ENCODE results near the gene HIBADH.
"Not testable (repeated sequence)": the region's sequence is repeated elsewhere in the genome, so short reads cannot be mapped to it uniquely, and the experiment has no call there.

The HIBADH gene

DNA sequence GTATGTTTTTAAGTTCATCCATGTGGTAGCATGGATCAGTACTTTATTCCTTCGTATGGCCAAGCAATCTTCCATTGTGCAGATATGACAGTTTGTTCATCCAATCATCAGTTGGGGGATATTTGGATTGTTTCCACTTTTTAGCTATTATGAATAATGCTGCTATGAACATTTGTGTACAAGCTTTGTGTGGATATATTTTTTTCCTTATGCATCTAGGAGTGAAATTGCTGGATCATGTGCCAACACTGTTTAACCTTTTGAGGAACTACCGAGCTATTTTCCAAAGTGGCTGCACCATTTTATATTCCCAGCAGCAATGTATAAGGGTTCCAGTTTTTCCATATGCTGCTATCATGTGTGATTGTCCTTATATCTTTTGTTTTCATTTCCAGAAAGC, 140.1 kb downstream of the HIBADH start:
- H2AFZ ChIP-seq (ENCODE audit: low read length, unreplicated experiment): no peak overlapping the region
- no peaks in the 10 kb centered on the region for H3K4me1 ChIP-seq (ENCODE audit: control insufficient read depth, insufficient read depth, low read length, unreplicated experiment)
- no peak overlapping the region for H3K4me3 ChIP-seq (ENCODE audit: low read depth, low read length)
- H3K79me2 ChIP-seq (ENCODE audit: control insufficient read depth, insufficient read depth, low read length, unreplicated experiment): no peaks in the 10 kb centered on the region
- H3K27me3 ChIP-seq (ENCODE audit: insufficient read depth, low read length): no peaks in the 10 kb centered on the region
- H3K27ac ChIP-seq (ENCODE audit: low read depth, low read length): no peak overlapping the region
- H3K36me3 ChIP-seq (ENCODE audit: insufficient read depth, low read length): peaks cover 14% of the 10 kb centered on the region

DNA sequence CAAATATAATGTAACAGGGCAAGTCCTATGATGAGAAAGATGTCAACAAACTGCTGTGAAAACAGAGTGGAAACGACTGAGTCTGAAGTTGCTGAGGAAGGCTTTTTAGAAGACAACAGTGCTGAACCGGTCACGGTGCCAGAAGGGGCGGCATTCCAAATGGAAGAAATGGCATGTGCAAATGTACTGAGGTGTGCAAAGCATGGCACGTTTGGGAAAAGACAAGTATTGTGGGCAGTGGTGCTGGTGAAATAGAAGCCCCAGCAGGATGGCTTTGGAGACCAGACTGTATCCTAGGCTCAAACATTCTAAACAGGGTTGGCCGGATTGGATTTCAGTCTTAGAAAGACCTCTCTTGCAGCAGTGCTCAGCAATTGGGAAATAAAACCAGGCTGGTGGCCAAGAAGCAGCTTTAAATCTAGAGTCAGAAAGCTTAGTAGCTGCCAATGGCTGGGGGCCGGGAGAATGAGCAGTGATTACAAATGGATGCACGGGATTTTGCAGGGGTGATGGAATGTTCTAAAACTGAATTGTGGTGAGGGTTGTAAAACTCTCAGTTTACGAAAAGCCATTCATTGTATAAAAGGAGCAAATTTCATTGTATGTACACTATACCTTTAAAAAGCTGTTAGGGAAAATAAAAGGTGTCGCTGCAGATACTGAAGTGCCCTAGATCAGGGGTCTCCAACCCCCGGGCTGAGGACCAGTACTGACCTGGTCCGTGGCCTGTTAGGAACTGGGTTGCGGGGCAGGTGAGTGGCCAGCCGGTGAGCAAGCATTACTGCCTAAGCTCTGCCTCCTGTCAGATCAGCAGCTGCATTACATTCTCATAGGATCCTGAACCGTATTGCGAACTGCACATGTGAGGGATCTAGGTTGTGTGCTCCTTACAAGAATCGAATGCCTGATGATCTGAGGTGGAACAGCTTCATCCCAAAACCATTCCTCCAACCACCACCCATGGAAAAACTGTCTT, 141.6 kb downstream of the HIBADH start:
- Histone ChIP-seq H3K36me3 (ENCODE audit: insufficient read depth, low read length) (peaks cover 14% of the 10 kb centered on the region), H3K27me3 (ENCODE audit: insufficient read depth, low read length) (no peaks in the 10 kb centered on the region), H3K27ac (ENCODE audit: low read depth, low read length) (no peak overlapping the region), H3K4me1 (ENCODE audit: control insufficient read depth, insufficient read depth, low read length, unreplicated experiment) (no peaks in the 10 kb centered on the region), H3K79me2 (ENCODE audit: control insufficient read depth, insufficient read depth, low read length, unreplicated experiment) (no peaks in the 10 kb centered on the region), H2AFZ (ENCODE audit: low read length, unreplicated experiment) (no peak overlapping the region), H3K4me3 (ENCODE audit: low read depth, low read length) (no peak overlapping the region)

DNA sequence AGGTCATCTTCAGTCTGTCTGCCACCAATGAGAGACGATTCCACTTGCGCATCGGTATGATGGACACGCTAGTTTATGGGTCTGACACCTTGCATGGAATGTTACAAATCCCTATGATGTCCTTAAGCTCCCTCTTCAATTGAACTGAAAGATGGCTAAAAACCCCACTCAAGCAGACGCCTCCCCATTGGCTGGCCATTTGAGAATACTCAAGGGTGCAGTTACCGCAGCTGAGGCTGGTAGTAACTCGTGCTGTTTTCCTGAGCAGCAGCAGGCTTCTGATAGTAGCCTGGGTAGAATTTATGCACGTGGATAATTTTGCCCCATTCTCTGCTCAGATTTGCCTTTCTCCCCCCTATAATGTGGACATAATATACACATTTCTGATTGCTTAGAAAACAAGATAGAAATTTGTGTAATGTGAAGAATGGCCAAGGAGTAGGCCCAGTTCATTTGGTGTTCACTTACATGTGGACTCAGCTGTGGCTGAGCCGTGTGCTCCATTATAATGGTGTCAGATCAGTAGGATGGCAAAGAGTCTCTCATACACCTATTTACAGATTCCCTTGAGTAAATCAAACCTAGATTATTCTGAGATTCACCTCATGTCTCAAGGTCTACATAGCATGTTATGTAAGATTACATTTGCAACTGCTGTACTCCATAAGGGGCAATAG, 142.8 kb downstream of the HIBADH start:
- no peak overlapping the region for H3K4me3 ChIP-seq (ENCODE audit: low read depth, low read length)
- H2AFZ ChIP-seq (ENCODE audit: low read length, unreplicated experiment): no peak overlapping the region
- H3K27ac ChIP-seq (ENCODE audit: low read depth, low read length): no peak overlapping the region
- H3K27me3 ChIP-seq (ENCODE audit: insufficient read depth, low read length): no peaks in the 10 kb centered on the region
- no peaks in the 10 kb centered on the region for H3K79me2 ChIP-seq (ENCODE audit: control insufficient read depth, insufficient read depth, low read length, unreplicated experiment)
- H3K4me1 ChIP-seq (ENCODE audit: control insufficient read depth, insufficient read depth, low read length, unreplicated experiment): no peaks in the 10 kb centered on the region
- 0 out of 2 replicates have a peak, but pooled peaks cover 6% of the 10 kb centered on the region for H3K36me3 ChIP-seq (ENCODE audit: insufficient read depth, low read length)

DNA sequence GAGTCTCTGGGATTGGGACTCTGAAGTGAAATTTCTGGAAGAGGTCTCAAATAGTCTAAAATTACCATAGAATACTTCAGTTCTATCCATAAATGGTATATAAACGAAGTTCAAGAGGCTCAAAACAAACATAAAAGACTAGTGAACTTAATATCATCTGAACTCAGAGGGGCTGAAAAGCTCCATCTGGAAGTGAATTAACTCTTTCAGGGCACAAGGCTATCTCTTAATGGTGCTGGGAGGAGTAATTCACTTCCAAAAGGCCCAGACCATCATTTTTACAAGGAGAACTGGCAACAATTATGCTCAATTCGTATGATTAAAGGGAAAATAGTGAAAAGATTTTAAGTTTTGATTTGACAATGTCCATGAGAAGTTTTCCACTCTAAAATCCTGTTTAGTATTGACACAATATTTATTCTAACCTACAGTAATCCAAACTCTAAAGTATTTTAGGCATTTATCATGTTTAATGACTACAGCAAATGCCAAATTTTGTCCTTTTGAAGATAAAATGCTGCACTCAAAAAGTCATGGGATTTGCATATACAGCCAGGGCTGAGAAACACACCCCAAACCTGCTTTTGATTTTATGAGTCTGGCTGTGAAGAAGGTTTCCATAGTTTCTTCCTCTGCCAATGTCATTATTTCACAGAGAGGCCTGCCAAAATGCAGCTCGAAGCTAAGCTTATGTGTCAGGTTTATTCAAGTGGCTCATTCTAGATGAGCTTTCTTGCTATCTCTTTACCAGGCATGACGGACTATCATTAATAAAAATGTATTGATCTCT, 143.9 kb downstream of the HIBADH start:
- H3K27me3 ChIP-seq (ENCODE audit: insufficient read depth, low read length): no peaks in the 10 kb centered on the region
- H3K27ac ChIP-seq (ENCODE audit: low read depth, low read length): no peak overlapping the region
- H2AFZ ChIP-seq (ENCODE audit: low read length, unreplicated experiment): no peak overlapping the region
- no peaks in the 10 kb centered on the region for H3K36me3 ChIP-seq (ENCODE audit: insufficient read depth, low read length)
- H3K4me3 ChIP-seq (ENCODE audit: low read depth, low read length): no peak overlapping the region
- H3K4me1 ChIP-seq (ENCODE audit: control insufficient read depth, insufficient read depth, low read length, unreplicated experiment): no peaks in the 10 kb centered on the region
- H3K79me2 ChIP-seq (ENCODE audit: control insufficient read depth, insufficient read depth, low read length, unreplicated experiment): no peaks in the 10 kb centered on the region

DNA sequence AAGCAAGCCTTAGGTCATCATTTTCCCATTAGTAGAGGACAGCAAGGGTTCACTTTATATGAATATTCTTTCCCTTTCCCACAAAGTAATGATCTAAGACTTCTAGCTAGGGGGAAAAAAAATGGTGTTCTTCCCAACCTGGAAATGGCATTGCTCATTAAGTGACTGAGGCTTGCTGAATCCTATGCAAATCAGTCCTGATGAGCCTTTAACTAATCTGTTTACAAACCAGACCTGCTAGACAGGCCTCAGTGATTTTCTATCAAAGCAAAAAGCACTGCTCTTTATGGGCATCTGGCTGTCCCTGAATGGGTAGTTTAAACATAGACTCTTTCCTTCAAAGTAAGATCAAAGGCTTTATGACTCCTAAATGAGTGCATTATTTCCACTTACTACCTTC, 146.3 kb downstream of the HIBADH start:
- no peaks in the 10 kb centered on the region for H3K36me3 ChIP-seq (ENCODE audit: insufficient read depth, low read length)
- no peak overlapping the region for H3K27ac ChIP-seq (ENCODE audit: low read depth, low read length)
- H2AFZ ChIP-seq (ENCODE audit: low read length, unreplicated experiment): no peak overlapping the region
- H3K79me2 ChIP-seq (ENCODE audit: control insufficient read depth, insufficient read depth, low read length, unreplicated experiment): no peaks in the 10 kb centered on the region
- H3K4me1 ChIP-seq (ENCODE audit: control insufficient read depth, insufficient read depth, low read length, unreplicated experiment): no peaks in the 10 kb centered on the region
- no peak overlapping the region for H3K4me3 ChIP-seq (ENCODE audit: low read depth, low read length)
- no peaks in the 10 kb centered on the region for H3K27me3 ChIP-seq (ENCODE audit: insufficient read depth, low read length)

DNA sequence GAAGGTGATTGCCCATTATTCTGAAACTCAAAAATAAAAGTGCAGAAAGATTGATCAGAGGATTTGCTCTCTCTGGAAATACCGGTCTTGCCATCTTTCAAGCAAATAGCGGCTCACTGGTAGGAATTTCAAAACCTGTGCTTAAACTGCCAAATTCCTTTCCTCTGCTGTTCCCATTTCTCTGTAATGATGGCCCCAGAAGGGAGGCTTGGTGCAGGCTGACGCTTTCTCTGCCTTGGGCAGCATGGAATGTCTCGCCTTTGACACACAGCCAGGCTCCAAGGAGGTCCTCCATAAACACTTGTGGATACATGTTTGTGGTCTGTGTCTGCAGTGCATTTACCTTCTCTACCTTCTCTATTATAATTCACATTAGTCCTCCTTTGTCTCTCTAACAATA, 146.8 kb downstream of the HIBADH start:
- H3K4me1 ChIP-seq (ENCODE audit: control insufficient read depth, insufficient read depth, low read length, unreplicated experiment): no peaks in the 10 kb centered on the region
- H2AFZ ChIP-seq (ENCODE audit: low read length, unreplicated experiment): no peak overlapping the region
- no peaks in the 10 kb centered on the region for H3K79me2 ChIP-seq (ENCODE audit: control insufficient read depth, insufficient read depth, low read length, unreplicated experiment)
- H3K27me3 ChIP-seq (ENCODE audit: insufficient read depth, low read length): no peaks in the 10 kb centered on the region
- no peak overlapping the region for H3K27ac ChIP-seq (ENCODE audit: low read depth, low read length)
- H3K36me3 ChIP-seq (ENCODE audit: insufficient read depth, low read length): no peaks in the 10 kb centered on the region
- no peak overlapping the region for H3K4me3 ChIP-seq (ENCODE audit: low read depth, low read length)

DNA sequence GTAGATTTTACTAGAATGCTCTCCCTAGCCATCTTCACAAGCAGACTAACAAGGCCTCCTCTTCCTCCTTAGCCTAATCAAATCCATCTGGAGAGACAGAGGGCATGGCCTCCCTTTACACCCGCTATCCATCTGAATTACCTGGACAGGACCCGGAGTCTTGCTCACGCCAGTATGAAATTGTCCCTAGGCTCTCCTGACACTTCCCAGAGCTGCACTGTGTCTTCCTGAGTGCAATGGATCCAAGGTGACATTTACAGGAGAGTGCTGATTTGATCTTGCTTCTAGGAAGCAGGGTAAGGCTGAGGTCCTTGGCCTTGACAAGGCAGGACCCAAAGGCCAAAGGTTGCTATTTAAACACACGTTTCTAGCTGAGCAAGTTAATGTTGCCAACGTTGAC, 147.8 kb downstream of the HIBADH start:
- Histone ChIP-seq H3K4me1 (ENCODE audit: control insufficient read depth, insufficient read depth, low read length, unreplicated experiment) (no peaks in the 10 kb centered on the region), H3K27me3 (ENCODE audit: insufficient read depth, low read length) (no peaks in the 10 kb centered on the region), H2AFZ (ENCODE audit: low read length, unreplicated experiment) (no peak overlapping the region), H3K27ac (ENCODE audit: low read depth, low read length) (no peak overlapping the region), H3K79me2 (ENCODE audit: control insufficient read depth, insufficient read depth, low read length, unreplicated experiment) (no peaks in the 10 kb centered on the region), H3K36me3 (ENCODE audit: insufficient read depth, low read length) (no peaks in the 10 kb centered on the region), H3K4me3 (ENCODE audit: low read depth, low read length) (no peak overlapping the region)

DNA sequence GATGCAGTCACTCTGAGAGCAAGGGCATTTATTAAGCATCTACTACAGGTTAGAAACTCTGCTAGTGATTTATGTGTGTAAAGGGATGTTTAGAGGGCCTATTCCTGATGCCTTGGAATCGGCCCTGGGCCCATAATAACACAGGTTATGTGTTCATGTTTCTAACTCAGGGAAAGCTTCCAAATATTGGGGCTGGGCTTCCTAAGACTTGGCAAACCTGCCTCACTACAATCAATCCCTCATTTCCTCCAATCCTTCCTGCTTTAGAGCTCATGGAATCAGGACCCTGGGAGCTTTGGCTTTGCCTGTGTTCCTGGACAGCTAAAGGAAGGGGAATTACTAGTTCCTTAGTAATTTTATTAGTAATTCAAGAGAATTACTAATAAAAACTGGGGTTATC, 148.8 kb downstream of the HIBADH start:
- H3K36me3 ChIP-seq (ENCODE audit: insufficient read depth, low read length): no peaks in the 10 kb centered on the region
- no peaks in the 10 kb centered on the region for H3K79me2 ChIP-seq (ENCODE audit: control insufficient read depth, insufficient read depth, low read length, unreplicated experiment)
- H3K4me3 ChIP-seq (ENCODE audit: low read depth, low read length): no peak overlapping the region
- H3K4me1 ChIP-seq (ENCODE audit: control insufficient read depth, insufficient read depth, low read length, unreplicated experiment): no peaks in the 10 kb centered on the region
- H3K27me3 ChIP-seq (ENCODE audit: insufficient read depth, low read length): no peaks in the 10 kb centered on the region
- no peak overlapping the region for H2AFZ ChIP-seq (ENCODE audit: low read length, unreplicated experiment)
- H3K27ac ChIP-seq (ENCODE audit: low read depth, low read length): no peak overlapping the region

DNA sequence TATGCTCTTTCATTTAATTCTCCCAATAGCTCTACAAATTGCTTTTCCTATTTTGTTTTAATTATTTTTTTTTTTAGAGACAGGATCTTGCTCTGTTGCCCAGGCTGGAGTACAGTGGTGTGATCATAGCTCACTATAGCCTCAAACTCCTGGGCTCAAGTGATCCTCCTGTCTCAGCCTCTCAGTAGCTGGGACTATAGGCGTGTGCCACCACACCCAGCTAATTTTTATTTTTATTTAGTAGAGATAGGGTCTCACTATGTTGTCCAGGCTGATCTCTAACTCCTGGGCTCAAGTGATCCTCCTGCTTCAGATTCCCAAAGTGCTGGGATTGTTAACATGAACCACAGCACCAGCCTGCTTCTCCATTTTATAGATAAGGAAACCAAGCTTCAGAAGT, 151.3 kb downstream of the HIBADH start:
- not testable (repeated sequence) for H3K4me3 ChIP-seq (ENCODE audit: low read depth, low read length); H3K36me3 ChIP-seq (ENCODE audit: insufficient read depth, low read length); H3K4me1 ChIP-seq (ENCODE audit: control insufficient read depth, insufficient read depth, low read length, unreplicated experiment); H3K27ac ChIP-seq (ENCODE audit: low read depth, low read length); H2AFZ ChIP-seq (ENCODE audit: low read length, unreplicated experiment); H3K27me3 ChIP-seq (ENCODE audit: insufficient read depth, low read length); H3K79me2 ChIP-seq (ENCODE audit: control insufficient read depth, insufficient read depth, low read length, unreplicated experiment)

DNA sequence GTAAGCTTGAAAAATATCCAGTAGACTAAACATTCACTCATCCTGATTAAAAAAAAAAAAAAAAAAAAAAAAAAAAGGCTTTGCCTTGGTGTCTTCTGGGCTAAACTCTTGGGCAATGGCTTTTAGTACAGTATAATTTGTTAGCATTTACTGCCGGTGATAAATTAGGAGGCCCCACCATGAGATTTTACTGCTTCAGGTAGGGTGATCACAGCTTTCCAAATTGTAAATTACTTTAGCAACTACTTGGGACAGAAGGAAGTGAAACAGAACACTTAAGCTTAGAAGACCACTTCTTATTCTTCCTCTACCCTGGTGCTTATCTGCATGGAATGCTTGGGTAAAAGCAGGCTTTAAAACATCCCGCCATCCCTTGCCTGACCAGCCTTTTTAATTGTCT, 152.1 kb downstream of the HIBADH start:
- Histone ChIP-seq H3K36me3 (ENCODE audit: insufficient read depth, low read length) (no peaks in the 10 kb centered on the region), H3K27ac (ENCODE audit: low read depth, low read length) (no peak overlapping the region), H3K27me3 (ENCODE audit: insufficient read depth, low read length) (no peaks in the 10 kb centered on the region), H3K79me2 (ENCODE audit: control insufficient read depth, insufficient read depth, low read length, unreplicated experiment) (no peaks in the 10 kb centered on the region), H3K4me3 (ENCODE audit: low read depth, low read length) (no peak overlapping the region), H2AFZ (ENCODE audit: low read length, unreplicated experiment) (no peak overlapping the region), H3K4me1 (ENCODE audit: control insufficient read depth, insufficient read depth, low read length, unreplicated experiment) (no peaks in the 10 kb centered on the region)
